ENCODE results near the gene RNFT2. TPM values are rescaled to one million over a fixed set of nuclear protein-coding genes. Genes with fewer than 3 reads are reported as not detected.
A peak's percentile ranks its signal among the peaks of the same experiment; 100 is the strongest.

The RNFT2 gene
- total RNA-seq, 1 donor from 2014 or later, result 1.0 TPM

DNA sequence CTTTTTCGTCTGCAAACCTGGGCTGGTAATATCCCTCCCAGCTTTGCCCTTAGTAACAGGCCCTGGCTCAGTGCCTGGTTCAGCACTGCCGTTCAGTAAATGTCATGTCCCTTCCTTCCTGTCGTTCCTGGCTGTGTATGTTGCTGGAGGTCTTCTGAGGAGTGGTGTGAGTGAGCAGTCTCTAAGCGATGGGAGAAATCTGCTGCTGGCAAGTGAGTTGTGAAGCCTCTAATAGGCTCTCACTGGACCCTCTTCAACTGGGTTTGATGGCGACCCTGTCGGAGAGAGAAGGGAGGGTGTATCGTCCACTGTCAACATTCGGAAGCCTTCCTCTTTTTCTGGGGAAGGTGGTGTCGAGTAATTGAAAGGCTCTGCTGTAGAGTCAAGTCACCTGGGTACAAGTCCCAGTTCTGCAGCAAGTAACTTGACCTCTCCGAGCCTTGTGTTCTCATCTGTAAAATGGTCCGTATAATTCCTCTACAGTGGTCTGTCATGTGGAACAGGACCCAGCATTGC, 80.3 kb downstream of the RNFT2 start:
- no peaks in the 10 kb centered on the region for H3K9me3 ChIP-seq (ENCODE audit: control insufficient read depth in 3 of 3, low read length in 3 of 3)
- no peaks in the 10 kb centered on the region for H3K36me3 ChIP-seq (ENCODE audit: control insufficient read depth in 3 of 3, insufficient read depth in 3 of 3, low read length in 3 of 3)
- H3K27me3 ChIP-seq (ENCODE audit: control insufficient read depth in 3 of 3, insufficient read depth in 3 of 3, low read length in 3 of 3), result no peaks in the 10 kb centered on the region
- peak overlapping the region; percentile 88 for H3K27ac ChIP-seq (ENCODE audit: low read depth, low read length)
- H3K4me3 ChIP-seq (ENCODE audit: low read length in 3 of 3), result peak overlapping the region; percentile 89 to 99 (median 98)
- peak overlapping the region; percentile 96 to 100 (median 100) for H3K9ac ChIP-seq (ENCODE audit: low read depth in 1 of 3, low read length in 3 of 3)
- H3K4me1 ChIP-seq (ENCODE audit: control insufficient read depth in 3 of 3, insufficient read depth in 3 of 3, low read length in 3 of 3), result peaks cover 10 to 12% (median 11%) of the 10 kb centered on the region in 3 donors

DNA sequence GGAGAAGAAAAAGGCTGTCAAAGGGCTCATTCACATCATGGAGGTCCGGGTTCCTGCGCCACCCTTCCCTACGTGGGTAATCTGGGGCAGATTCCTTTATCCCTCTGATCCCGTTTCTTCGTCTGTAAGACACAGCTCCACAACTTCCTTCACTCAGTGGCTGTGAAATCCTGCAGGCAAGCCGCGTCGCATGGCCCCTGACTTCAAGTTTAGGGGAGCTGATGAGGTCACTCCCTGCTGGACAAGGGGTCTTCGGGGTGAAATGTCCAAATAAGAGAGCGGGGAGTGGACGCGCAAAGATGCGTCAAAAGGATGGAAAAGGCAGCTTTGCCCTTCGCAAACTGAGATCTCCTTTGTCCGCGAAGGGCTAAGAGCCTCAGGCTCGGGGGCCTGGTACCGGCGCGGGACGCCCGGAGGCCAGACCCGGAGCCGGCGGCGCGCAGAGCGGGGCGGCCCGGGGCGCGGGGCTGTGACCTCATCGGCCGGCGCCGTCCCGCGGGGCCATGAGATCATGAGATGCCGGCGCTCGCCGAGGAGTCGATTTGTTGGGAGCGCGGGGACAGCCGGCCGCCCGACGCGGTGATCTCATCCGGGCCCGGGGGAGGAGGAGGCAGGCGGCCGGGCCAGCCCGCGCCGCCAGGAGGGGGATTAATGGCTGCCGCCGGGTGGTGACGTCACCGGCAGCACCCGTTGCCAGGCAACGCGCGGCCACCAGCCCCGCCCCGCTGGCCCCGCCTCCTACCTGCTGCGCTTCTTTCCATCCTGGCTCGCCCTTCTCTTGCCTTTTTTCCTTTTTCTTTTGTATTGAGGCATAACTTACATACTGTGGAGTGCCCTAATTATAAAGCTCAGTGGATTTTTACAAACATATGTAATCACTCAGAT, 81.1 kb downstream of the RNFT2 start:
- peaks cover 10 to 12% (median 11%) of the 10 kb centered on the region in 3 donors for H3K4me1 ChIP-seq (ENCODE audit: control insufficient read depth in 3 of 3, insufficient read depth in 3 of 3, low read length in 3 of 3)
- peak overlapping the region; percentile 96 to 100 (median 100) for H3K9ac ChIP-seq (ENCODE audit: low read depth in 1 of 3, low read length in 3 of 3)
- peak overlapping the region; percentile 89 to 99 (median 98) for H3K4me3 ChIP-seq (ENCODE audit: low read length in 3 of 3)
- no peaks in the 10 kb centered on the region for H3K36me3 ChIP-seq (ENCODE audit: control insufficient read depth in 3 of 3, insufficient read depth in 3 of 3, low read length in 3 of 3)
- peak overlapping the region; percentile 88 for H3K27ac ChIP-seq (ENCODE audit: low read depth, low read length)
- H3K27me3 ChIP-seq (ENCODE audit: control insufficient read depth in 3 of 3, insufficient read depth in 3 of 3, low read length in 3 of 3), result no peaks in the 10 kb centered on the region
- no peaks in the 10 kb centered on the region for H3K9me3 ChIP-seq (ENCODE audit: control insufficient read depth in 3 of 3, low read length in 3 of 3)

DNA sequence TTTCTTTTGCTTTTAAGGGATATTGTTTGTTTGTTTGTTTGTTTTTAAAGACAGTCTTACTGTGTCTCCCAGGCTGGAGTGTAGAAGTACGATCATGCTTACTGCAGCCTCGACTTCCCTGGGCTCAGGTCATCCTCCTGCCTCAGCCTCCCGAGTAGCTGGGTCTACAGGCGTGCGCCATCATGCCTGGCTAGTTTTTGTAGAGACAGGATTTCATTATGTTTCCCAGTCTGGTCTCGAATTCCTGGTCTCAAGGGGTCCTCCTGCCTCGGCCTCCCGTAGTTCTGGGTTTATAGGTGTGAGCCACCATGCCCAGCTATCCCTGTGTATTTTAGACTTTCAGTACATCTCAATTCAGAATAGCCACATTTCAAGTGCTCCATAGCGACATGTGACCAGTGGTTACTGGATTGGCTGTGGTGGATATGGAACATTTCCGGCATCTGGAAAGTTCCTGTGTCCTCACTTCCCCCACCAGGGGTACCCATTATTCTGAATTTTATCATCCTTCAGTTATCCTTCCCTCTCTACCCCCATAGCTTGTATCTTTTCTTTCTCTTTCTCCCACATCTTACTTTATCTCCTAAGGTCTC, 82.0 kb downstream of the RNFT2 start:
- Histone ChIP-seq H3K9ac (ENCODE audit: low read depth in 1 of 3, low read length in 3 of 3) (no peak overlapping the region), H3K27me3 (ENCODE audit: control insufficient read depth in 3 of 3, insufficient read depth in 3 of 3, low read length in 3 of 3) (no peaks in the 10 kb centered on the region), H3K4me1 (ENCODE audit: control insufficient read depth in 3 of 3, insufficient read depth in 3 of 3, low read length in 3 of 3) (peaks cover 10 to 12% (median 11%) of the 10 kb centered on the region in 3 donors), H3K4me3 (ENCODE audit: low read length in 3 of 3) (no peak overlapping the region), H3K9me3 (ENCODE audit: control insufficient read depth in 3 of 3, low read length in 3 of 3) (peaks cover 0 to 2% (median 0%) of the 10 kb centered on the region in 3 donors), H3K27ac (ENCODE audit: low read depth, low read length) (no peak overlapping the region), H3K36me3 (ENCODE audit: control insufficient read depth in 3 of 3, insufficient read depth in 3 of 3, low read length in 3 of 3) (no peaks in the 10 kb centered on the region)

DNA sequence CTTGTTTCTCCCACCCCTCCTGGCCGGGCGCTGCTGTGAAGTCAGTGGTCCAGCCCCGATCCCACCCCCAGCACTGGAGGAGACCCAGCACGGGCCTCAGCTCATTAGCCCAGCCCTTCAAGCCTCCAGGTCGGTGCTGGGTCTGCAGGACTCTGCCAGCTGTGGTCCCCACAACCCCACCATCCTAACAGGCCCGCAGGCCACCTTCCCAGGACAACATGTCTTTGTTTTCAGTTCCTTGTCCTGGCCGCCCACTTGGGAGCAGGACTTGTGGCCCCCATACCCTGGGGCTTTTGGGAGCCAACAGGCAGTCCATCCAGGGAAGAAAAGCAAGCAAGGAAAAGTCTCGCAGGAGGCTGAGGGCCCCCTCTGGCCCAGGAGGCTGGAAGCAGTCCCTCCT, 83.2 kb downstream of the RNFT2 start:
- H3K27me3 ChIP-seq (ENCODE audit: control insufficient read depth in 3 of 3, insufficient read depth in 3 of 3, low read length in 3 of 3), result no peaks in the 10 kb centered on the region
- H3K4me1 ChIP-seq (ENCODE audit: control insufficient read depth in 3 of 3, insufficient read depth in 3 of 3, low read length in 3 of 3), result peaks cover 10 to 12% (median 11%) of the 10 kb centered on the region in 3 donors
- peaks cover 0 to 2% (median 0%) of the 10 kb centered on the region in 3 donors for H3K9me3 ChIP-seq (ENCODE audit: control insufficient read depth in 3 of 3, low read length in 3 of 3)
- H3K9ac ChIP-seq (ENCODE audit: low read depth in 1 of 3, low read length in 3 of 3), result no peak overlapping the region
- no peak overlapping the region for H3K27ac ChIP-seq (ENCODE audit: low read depth, low read length)
- no peaks in the 10 kb centered on the region for H3K36me3 ChIP-seq (ENCODE audit: control insufficient read depth in 3 of 3, insufficient read depth in 3 of 3, low read length in 3 of 3)
- H3K4me3 ChIP-seq (ENCODE audit: low read length in 3 of 3), result no peak overlapping the region

DNA sequence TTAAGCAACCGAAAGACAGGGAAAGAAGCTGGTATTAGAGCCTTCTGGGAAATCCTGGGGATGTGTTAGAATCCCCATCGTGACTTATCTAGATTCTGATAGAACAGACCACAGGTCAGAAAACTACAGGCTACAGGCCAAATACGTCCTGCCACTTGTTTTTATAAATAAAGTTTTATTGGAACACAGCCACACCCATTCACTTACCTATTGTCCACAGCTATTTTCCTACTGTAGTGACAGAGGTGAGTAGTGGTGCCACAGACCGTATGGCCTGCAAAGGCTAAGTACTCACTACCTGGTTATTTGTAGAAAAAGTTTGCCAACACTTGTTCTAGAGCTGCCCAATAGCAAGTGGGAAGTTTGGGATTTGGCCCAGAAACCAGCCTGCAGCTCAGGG, 89.3 kb downstream of the RNFT2 start:
- H3K9me3 ChIP-seq (ENCODE audit: control insufficient read depth in 3 of 3, low read length in 3 of 3), result peaks cover 0 to 2% (median 0%) of the 10 kb centered on the region in 3 donors
- H3K27ac ChIP-seq (ENCODE audit: low read depth, low read length), result no peak overlapping the region
- no peaks in the 10 kb centered on the region for H3K36me3 ChIP-seq (ENCODE audit: control insufficient read depth in 3 of 3, insufficient read depth in 3 of 3, low read length in 3 of 3)
- H3K4me1 ChIP-seq (ENCODE audit: control insufficient read depth in 3 of 3, insufficient read depth in 3 of 3, low read length in 3 of 3), result no peaks in the 10 kb centered on the region
- no peak overlapping the region for H3K4me3 ChIP-seq (ENCODE audit: low read length in 3 of 3)
- H3K9ac ChIP-seq (ENCODE audit: low read depth in 1 of 3, low read length in 3 of 3), result no peak overlapping the region
- H3K27me3 ChIP-seq (ENCODE audit: control insufficient read depth in 3 of 3, insufficient read depth in 3 of 3, low read length in 3 of 3), result no peaks in the 10 kb centered on the region

DNA sequence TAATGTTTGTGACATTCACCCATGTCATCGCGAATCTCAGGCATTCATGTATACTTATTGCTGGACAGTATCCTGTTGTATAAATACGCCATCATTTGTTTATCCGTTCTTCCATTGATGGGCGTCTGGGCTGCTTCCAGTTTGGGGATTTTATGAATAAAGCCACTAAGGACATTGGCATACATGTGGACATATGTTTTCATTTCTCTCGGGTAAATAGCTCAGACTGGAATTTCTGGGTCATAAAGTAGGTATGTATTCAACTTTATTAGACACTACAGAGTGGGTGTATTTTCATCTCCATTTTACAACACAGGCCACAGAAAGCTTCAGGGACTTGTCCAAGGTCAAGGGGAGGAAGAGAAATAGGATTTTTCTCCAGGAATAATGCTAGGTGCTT, 94.2 kb downstream of the RNFT2 start:
- Histone ChIP-seq H3K36me3 (ENCODE audit: control insufficient read depth in 3 of 3, insufficient read depth in 3 of 3, low read length in 3 of 3) (no peaks in the 10 kb centered on the region), H3K9me3 (ENCODE audit: control insufficient read depth in 3 of 3, low read length in 3 of 3) (no peaks in the 10 kb centered on the region), H3K27me3 (ENCODE audit: control insufficient read depth in 3 of 3, insufficient read depth in 3 of 3, low read length in 3 of 3) (no peaks in the 10 kb centered on the region), H3K27ac (ENCODE audit: low read depth, low read length) (no peak overlapping the region), H3K4me1 (ENCODE audit: control insufficient read depth in 3 of 3, insufficient read depth in 3 of 3, low read length in 3 of 3) (no peaks in the 10 kb centered on the region), H3K9ac (ENCODE audit: low read depth in 1 of 3, low read length in 3 of 3) (no peak overlapping the region), H3K4me3 (ENCODE audit: low read length in 3 of 3) (no peak overlapping the region)

DNA sequence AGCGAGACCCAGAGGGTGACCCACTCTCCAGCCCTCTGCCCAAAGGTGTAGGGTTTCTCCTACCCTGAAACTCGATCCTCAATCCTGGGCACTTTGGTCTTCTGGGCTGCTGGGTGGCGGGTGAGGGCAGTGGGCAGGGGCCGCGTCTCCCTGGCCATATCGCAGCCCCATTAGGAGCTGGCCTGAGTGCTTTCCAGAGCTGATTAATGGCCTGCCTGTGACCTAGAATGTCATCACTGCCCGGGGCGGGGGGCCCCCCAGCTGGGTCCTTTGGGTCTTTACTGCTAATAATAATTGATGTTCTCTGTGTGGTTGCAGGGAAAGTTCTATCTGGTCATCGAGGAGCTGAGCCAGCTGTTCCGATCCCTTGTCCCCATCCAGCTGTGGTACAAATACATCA, 95.4 kb downstream of the RNFT2 start:
- no peaks in the 10 kb centered on the region for H3K36me3 ChIP-seq (ENCODE audit: control insufficient read depth in 3 of 3, insufficient read depth in 3 of 3, low read length in 3 of 3)
- no peaks in the 10 kb centered on the region for H3K4me1 ChIP-seq (ENCODE audit: control insufficient read depth in 3 of 3, insufficient read depth in 3 of 3, low read length in 3 of 3)
- no peak overlapping the region for H3K27ac ChIP-seq (ENCODE audit: low read depth, low read length)

DNA sequence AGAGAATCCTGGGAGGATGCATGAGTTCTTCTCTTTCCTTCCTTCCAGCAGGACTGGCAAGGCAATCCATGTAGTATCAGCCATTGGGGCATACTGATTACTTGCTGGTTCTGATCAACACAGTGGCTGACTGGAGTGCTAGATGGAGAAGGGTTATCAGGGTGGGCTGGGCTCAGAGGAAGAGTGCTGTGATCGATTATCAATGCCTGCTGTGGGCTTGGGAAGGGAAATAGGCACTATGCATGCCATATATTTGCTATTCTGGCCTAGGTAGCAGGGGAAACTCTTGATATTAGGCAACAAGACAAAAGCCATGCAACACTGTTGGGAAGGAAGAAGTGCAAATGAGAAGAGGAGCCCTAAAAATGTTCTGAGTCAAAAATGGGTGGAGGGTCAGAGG, 97.4 kb downstream of the RNFT2 start:
- Histone ChIP-seq H3K36me3 (ENCODE audit: control insufficient read depth in 3 of 3, insufficient read depth in 3 of 3, low read length in 3 of 3) (no peaks in the 10 kb centered on the region), H3K27ac (ENCODE audit: low read depth, low read length) (no peak overlapping the region), H3K9ac (ENCODE audit: low read depth in 1 of 3, low read length in 3 of 3) (no peak overlapping the region), H3K27me3 (ENCODE audit: control insufficient read depth in 3 of 3, insufficient read depth in 3 of 3, low read length in 3 of 3) (no peaks in the 10 kb centered on the region), H3K4me1 (ENCODE audit: control insufficient read depth in 3 of 3, insufficient read depth in 3 of 3, low read length in 3 of 3) (no peaks in the 10 kb centered on the region), H3K4me3 (ENCODE audit: low read length in 3 of 3) (no peak overlapping the region), H3K9me3 (ENCODE audit: control insufficient read depth in 3 of 3, low read length in 3 of 3) (no peaks in the 10 kb centered on the region)

More for the DNA sequence above, 95.4 kb downstream of the RNFT2 start:
- Histone ChIP-seq H3K27me3 (ENCODE audit: control insufficient read depth in 3 of 3, insufficient read depth in 3 of 3, low read length in 3 of 3) (no peaks in the 10 kb centered on the region), H3K9ac (ENCODE audit: low read depth in 1 of 3, low read length in 3 of 3) (no peak overlapping the region), H3K9me3 (ENCODE audit: control insufficient read depth in 3 of 3, low read length in 3 of 3) (no peaks in the 10 kb centered on the region), H3K4me3 (ENCODE audit: low read length in 3 of 3) (no peak overlapping the region)

DNA sequence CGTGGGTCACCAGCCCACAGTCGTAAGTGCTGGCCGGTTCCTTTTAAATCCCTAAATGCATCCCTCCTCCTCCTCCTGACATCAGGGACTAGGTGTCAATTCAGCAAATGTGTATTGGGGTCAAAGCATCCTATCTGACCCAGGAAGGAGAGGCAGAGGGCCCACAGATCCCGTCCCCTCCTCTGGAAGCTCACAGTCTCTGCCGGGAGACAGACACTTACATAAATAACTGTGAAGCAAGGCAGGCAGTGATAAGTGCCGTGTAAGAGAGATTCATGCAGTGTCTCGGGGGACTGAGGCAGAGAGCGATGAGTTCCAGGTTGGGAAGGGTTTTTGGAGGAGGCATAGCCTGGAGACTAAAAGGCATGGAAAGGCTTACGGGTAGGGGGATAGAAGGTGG, 99.0 kb downstream of the RNFT2 start:
- Histone ChIP-seq H3K27me3 (ENCODE audit: control insufficient read depth in 3 of 3, insufficient read depth in 3 of 3, low read length in 3 of 3) (no peaks in the 10 kb centered on the region), H3K4me3 (ENCODE audit: low read length in 3 of 3) (no peak overlapping the region), H3K36me3 (ENCODE audit: control insufficient read depth in 3 of 3, insufficient read depth in 3 of 3, low read length in 3 of 3) (no peaks in the 10 kb centered on the region), H3K4me1 (ENCODE audit: control insufficient read depth in 3 of 3, insufficient read depth in 3 of 3, low read length in 3 of 3) (no peaks in the 10 kb centered on the region), H3K9ac (ENCODE audit: low read depth in 1 of 3, low read length in 3 of 3) (no peak overlapping the region), H3K9me3 (ENCODE audit: control insufficient read depth in 3 of 3, low read length in 3 of 3) (no peaks in the 10 kb centered on the region), H3K27ac (ENCODE audit: low read depth, low read length) (no peak overlapping the region)

DNA sequence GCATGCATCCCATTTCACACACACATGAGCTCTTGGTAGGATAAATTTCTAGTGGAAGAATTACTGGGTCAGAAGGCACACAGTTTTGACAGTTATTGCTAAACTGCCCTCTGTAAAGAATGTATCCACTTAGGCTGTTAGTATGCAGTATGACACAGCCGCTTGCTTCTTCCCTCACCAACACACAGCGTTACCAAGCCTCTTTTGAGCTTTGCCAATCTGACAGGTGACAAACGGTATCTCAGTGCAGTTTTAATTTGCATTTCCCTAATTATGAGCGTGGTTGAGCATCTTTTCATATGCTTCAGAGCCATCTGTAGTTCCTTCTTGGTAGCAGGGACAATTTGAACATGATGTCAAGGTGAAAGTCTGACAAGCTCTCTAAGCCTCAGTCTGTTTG, 100.2 kb downstream of the RNFT2 start:
- no peaks in the 10 kb centered on the region for H3K27me3 ChIP-seq (ENCODE audit: control insufficient read depth in 3 of 3, insufficient read depth in 3 of 3, low read length in 3 of 3)
- no peaks in the 10 kb centered on the region for H3K36me3 ChIP-seq (ENCODE audit: control insufficient read depth in 3 of 3, insufficient read depth in 3 of 3, low read length in 3 of 3)
- no peak overlapping the region for H3K4me3 ChIP-seq (ENCODE audit: low read length in 3 of 3)
- no peaks in the 10 kb centered on the region for H3K4me1 ChIP-seq (ENCODE audit: control insufficient read depth in 3 of 3, insufficient read depth in 3 of 3, low read length in 3 of 3)
- H3K9me3 ChIP-seq (ENCODE audit: control insufficient read depth in 3 of 3, low read length in 3 of 3), result no peaks in the 10 kb centered on the region
- no peak overlapping the region for H3K27ac ChIP-seq (ENCODE audit: low read depth, low read length)
- H3K9ac ChIP-seq (ENCODE audit: low read depth in 1 of 3, low read length in 3 of 3), result no peak overlapping the region

Measured in skeletal muscle tissue (tissue), 4 donors.